GM19324 (cell line): Measurements from ENCODE around the gene SLC25A29.

Experiments used
- ATAC-seq: cut with Tn5 transposase; IDR thresholded peaks from one replicate; pipeline ENCODE4 v1.9.1; 2021; ENCODE audit warnings: mild to moderate bottlenecking, moderate library complexity; ENCODE audit not compliant: unreplicated experiment, low FRiP score

Gene SLC25A29

DNA sequence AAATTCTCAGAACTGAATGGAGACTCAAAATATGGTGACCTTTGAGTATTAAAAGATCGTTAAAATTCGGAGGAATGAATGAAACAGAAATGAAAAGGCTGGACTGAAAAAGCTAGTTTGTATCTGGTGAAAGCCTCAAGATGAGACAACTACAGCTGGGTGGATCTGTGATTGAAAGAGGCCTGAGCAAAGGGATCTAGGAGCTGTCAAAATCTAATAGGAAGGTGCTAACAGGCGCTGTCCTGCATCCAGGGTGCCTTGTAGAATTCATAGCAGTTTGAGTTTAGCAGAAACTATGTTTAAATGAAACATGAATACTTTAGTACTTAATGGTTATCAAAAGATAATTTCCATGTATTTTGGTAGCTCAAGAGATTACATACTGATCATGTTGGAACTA is 65.0 kb downstream of the SLC25A29 start:
- ATAC-seq: no peak
